MCF 10A (cell line): ENCODE results near the gene PPP2R2B. TPM values are rescaled to one million over a fixed set of nuclear protein-coding genes. Genes with fewer than 3 reads are reported as not detected.

Experiments
- Bru-seq: library from RNA; stranded (reverse); fragments of 400-500 nt; gene quantifications from one replicate; lab custom pipeline; 2021; lab: Mats Ljungman, UMichigan
- BruChase-seq, 2 experiments: library from RNA; stranded (reverse); fragments of 400-500 nt; gene quantifications; one replicate each; lab custom pipeline; 2021; lab: Mats Ljungman, UMichigan
- BruUV-seq: library from RNA; stranded (reverse); fragments of 400-500 nt; replicated peaks from 2 replicates; lab custom pipeline; 2021; lab: Mats Ljungman, UMichigan
- CTCF ChIA-PET: fragments of 300-600 bp; sonication (Branson Sonifier 250); formaldehyde crosslinking; extraction: SDS; loops from one replicate; lab custom pipeline; 2021; ENCODE audit warnings: antibody characterized with exemption, inconsistent platforms; lab: Yijun Ruan, JAX
- POLR2A ChIA-PET: fragments of 300-600, 350-650 bp; sonication (Branson Sonifier 250); formaldehyde crosslinking; extraction: SDS; loops from one replicate; lab custom pipeline; 2020; ENCODE audit warnings: antibody characterized with exemption, inconsistent platforms; lab: Yijun Ruan, JAX
- DNase-seq: peaks from one replicate; pipeline ENCODE4 v3.0.0-alpha.2; 2018; ENCODE audit not compliant: unreplicated experiment
- H3K27ac Mint-ChIP-seq: one replicate; pipeline ENCODE4 v1.8.0; 2022; ENCODE audit warnings: mild to moderate bottlenecking, low read depth, mixed read lengths; ENCODE audit not compliant: unreplicated experiment
- H3K27me3 Mint-ChIP-seq: one replicate; pipeline ENCODE4 v1.8.0; 2022; ENCODE audit warnings: mixed read lengths; ENCODE audit not compliant: insufficient read depth, unreplicated experiment
- H3K36me3 Mint-ChIP-seq: one replicate; pipeline ENCODE4 v1.8.0; 2022; ENCODE audit warnings: mild to moderate bottlenecking, moderate library complexity, mixed read lengths; ENCODE audit not compliant: insufficient read depth, unreplicated experiment
- H3K4me1 Mint-ChIP-seq: one replicate; pipeline ENCODE4 v1.8.0; 2022; ENCODE audit warnings: mixed read lengths; ENCODE audit not compliant: insufficient read depth, unreplicated experiment
- H3K4me3 Mint-ChIP-seq: one replicate; pipeline ENCODE4 v1.8.0; 2022; ENCODE audit warnings: mild to moderate bottlenecking, moderate library complexity, mixed read lengths; ENCODE audit not compliant: unreplicated experiment
- H3K9me3 Mint-ChIP-seq: one replicate; pipeline ENCODE4 v1.8.0; 2022; ENCODE audit warnings: mixed read lengths; ENCODE audit not compliant: unreplicated experiment
- CTCF ChIP-seq: fragments of 200-600 bp; IDR thresholded peaks from one replicate; pipeline ENCODE4 v1.8.0; 2022; ENCODE audit warnings: antibody characterized with exemption, mild to moderate bottlenecking; ENCODE audit not compliant: unreplicated experiment
- intact Hi-C: fragments of 100-400 bp; cut with micrococcal nuclease; formaldehyde crosslinking; loops from 2 replicates; pipeline ENCODE4 v1.14.1; 2022
- long read RNA-seq: library from polyadenylated mRNA; stranded (forward); transcript quantifications from one replicate; pipeline ENCODE4 v2.0.0, GENCODE V29; 2022
- total RNA-seq: library from RNA; stranded (reverse); gene quantifications from 2 replicates; pipeline ENCODE4 v1.2.3, GENCODE V29; 2022

The PPP2R2B gene
- total RNA-seq (0.54 TPM in 1 of 2 replicates, not detected in the other), Bru-seq, nascent RNA (percentile 4 among the genes with signal in this experiment), BruChase-seq, experiment 1, labeled RNA remaining after a 6-hour chase (percentile 4 among the genes with signal in this experiment), BruChase-seq, experiment 2, labeled RNA remaining after a 2-hour chase (percentile 6 among the genes with signal in this experiment)
- long read RNA-seq: 0 reads

GRCh38 chr5:146878476-146879172 is at the start of gene PPP2R2B:
TSS of gene PPP2R2B (minus strand) at chr5:146878757.
- ChIA-PET CTCF (interaction anchor here (0.6 to 1.1 kb wide), 4 partner anchors 18 to 610 kb away, joined by 3 to 4 read pairs (median 3); no protein-coding TSS in a partner anchor), POLR2A (no interaction called here)
- H3K9me3 Mint-ChIP-seq: no peaks in the 10 kb centered on the region
- H3K4me1 Mint-ChIP-seq: peaks cover 7% of the 10 kb centered on the region
- intact Hi-C loops: no loop called here
- H3K27me3 Mint-ChIP-seq: peaks cover 47% of the 10 kb centered on the region
- H3K27ac Mint-ChIP-seq: no peak within 1 kb of the TSS
- peak; percentile 25 for DNase-seq
- no TSS peak for BruUV-seq
- TF ChIP-seq CTCF: no peak
- no peaks in the 10 kb centered on the region for H3K36me3 Mint-ChIP-seq
- peak within 1 kb of the TSS; percentile 66 for H3K4me3 Mint-ChIP-seq

- ChIA-PET CTCF (interaction anchor here (0.9 to 2.7 kb wide), 2 partner anchors 11 to 381 kb away, joined by 3 to 9 read pairs; no protein-coding TSS in a partner anchor), POLR2A (no interaction called here)
- intact Hi-C loops: no loop called here
- Mint-ChIP-seq H3K9me3 (no peaks in the 10 kb centered on the region), H3K4me1 (no peaks in the 10 kb centered on the region), H3K36me3 (peaks cover 5% of the 10 kb centered on the region), H3K27me3 (no peaks in the 10 kb centered on the region), H3K4me3 (no peak overlapping the region), H3K27ac (no peak overlapping the region)
- no peak for TF ChIP-seq CTCF
- no peak for DNase-seq
- no TSS peak for BruUV-seq
Measured at GRCh38 chr5:146924132-146924531, 45.6 kb upstream of the PPP2R2B start.

GRCh38 chr5:146921225-146921624 is 42.7 kb upstream of the PPP2R2B start:
- no peaks in the 10 kb centered on the region for H3K27me3 Mint-ChIP-seq
- H3K4me3 Mint-ChIP-seq: no peak overlapping the region
- no peak for TF ChIP-seq CTCF
- H3K27ac Mint-ChIP-seq: no peak overlapping the region
- H3K36me3 Mint-ChIP-seq: peaks cover 5% of the 10 kb centered on the region
- no peak for DNase-seq
- intact Hi-C loops: no loop called here
- no peaks in the 10 kb centered on the region for H3K4me1 Mint-ChIP-seq
- H3K9me3 Mint-ChIP-seq: no peaks in the 10 kb centered on the region
- POLR2A ChIA-PET: no interaction called here
- CTCF ChIA-PET: interaction anchor here (0.6 kb wide), 1 partner anchor 388 kb away, joined by 3 read pairs; no protein-coding TSS in a partner anchor
- BruUV-seq: no TSS peak

- TF ChIP-seq CTCF: no peak
- H3K9me3 Mint-ChIP-seq: no peaks in the 10 kb centered on the region
- no peak for DNase-seq
- no peak overlapping the region for H3K4me3 Mint-ChIP-seq
- ChIA-PET POLR2A (no interaction called here), CTCF (interaction anchor here (0.6 kb wide), 1 partner anchor 27 kb away, joined by 4 read pairs; no protein-coding TSS in a partner anchor)
- H3K27ac Mint-ChIP-seq: no peak overlapping the region
- peaks cover 5% of the 10 kb centered on the region for H3K36me3 Mint-ChIP-seq
- no TSS peak for BruUV-seq
- intact Hi-C loops: no loop called here
- no peaks in the 10 kb centered on the region for H3K4me1 Mint-ChIP-seq
- H3K27me3 Mint-ChIP-seq: no peaks in the 10 kb centered on the region
Measured at GRCh38 chr5:146920351-146920881, 41.9 kb upstream of the PPP2R2B start.
